Omental fat pad (tissue), 4 donors: ENCODE measurements around the gene VOPP1. TPM values are rescaled to one million over a fixed set of nuclear protein-coding genes. Genes with fewer than 3 reads are reported as not detected.
"Not testable (repeated sequence)": the region's sequence is repeated elsewhere in the genome, so short reads cannot be mapped to it uniquely, and the experiment has no call there.

Source experiments
- ATAC-seq: fragments of 150-250 bp; one replicate; pipeline ENCODE4 v1.9.1; 2016; ENCODE audit warnings: mild to moderate bottlenecking, moderate library complexity; ENCODE audit not compliant: low FRiP score
- DNase-seq: peaks from one replicate; pipeline ENCODE4 v3.0.0-alpha.2; 2019; ENCODE audit warnings: low spot score
- CTCF ChIP-seq, 3 donors: fragments of 450-650 bp; IDR thresholded peaks; one replicate each; pipeline ENCODE4 v1.5.1; 2016 to 2017; ENCODE audit warnings: antibody characterized with exemption in 3 of 3, mild to moderate bottlenecking in 3 of 3, moderate library complexity in 2 of 3
- total RNA-seq, 4 donors: library from RNA; depleted of rRNA; stranded (reverse); fragments of >200 nt; gene quantifications; one replicate each; pipeline ENCODE4 v1.1.0, GENCODE V29; 2016

Gene VOPP1
- total RNA-seq, 4 donors from 2014 or later, result 31.3 to 64.0 (median 57.9) TPM

DNA sequence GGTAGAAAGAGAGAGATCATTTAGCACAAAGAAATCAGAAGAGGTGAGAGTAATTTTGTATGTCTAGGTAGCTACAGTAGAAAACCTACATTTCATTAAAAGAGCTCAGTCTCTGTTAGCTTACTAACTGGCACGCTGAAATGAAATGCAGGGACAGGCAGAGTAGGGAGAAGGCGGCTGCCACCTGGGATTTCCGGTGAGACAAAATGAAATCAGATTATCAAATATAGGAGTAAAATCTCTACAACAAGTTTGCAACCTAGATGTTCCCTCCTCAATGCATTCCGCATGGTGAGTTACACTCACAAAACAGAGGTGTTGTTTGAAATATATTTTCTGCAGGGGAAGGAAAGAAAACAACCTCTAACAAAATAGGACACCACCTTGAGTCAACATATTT is 55.9 kb downstream of the VOPP1 start:
- ATAC-seq (no peak), DNase-seq (no peak)
- no peak for TF ChIP-seq CTCF (IDR thresholded peaks at IDR 0.05)

DNA sequence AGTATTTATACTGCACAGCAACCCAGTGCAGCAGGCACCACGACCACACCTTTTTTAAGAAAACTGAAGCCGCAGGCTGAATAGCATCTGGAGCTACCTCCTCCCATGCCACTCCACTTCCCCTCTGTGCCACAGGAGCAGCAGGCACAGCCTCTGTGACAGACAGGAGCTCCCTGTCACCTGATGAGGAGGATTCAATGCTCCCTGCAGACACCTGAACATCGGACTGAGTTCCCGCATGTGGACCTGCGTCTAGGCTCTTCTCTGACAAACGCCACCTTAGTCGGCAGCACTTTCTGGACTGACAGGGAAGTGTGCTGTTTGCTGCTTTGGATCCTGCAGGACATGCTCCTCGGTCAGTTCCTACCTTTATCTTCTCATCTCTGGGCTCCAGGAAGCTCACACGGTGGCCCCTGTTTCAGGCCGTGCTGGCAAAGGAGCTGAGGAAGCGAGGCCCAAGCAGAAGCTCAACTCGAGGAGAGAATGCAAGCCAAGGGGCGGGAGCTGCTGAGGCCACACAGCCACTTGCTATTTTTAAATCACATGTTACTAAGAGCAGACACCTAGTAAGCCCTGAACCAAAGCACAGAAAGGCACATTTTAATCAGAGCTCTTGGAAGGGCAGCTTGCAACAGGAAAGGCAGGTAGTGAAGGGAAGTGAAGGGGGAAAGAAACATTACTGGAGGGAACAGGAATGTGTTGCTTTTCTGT is 56.6 kb downstream of the VOPP1 start:
- no peak for TF ChIP-seq CTCF (IDR thresholded peaks at IDR 0.05)
- ATAC-seq, result no peak
- no peak for DNase-seq

DNA sequence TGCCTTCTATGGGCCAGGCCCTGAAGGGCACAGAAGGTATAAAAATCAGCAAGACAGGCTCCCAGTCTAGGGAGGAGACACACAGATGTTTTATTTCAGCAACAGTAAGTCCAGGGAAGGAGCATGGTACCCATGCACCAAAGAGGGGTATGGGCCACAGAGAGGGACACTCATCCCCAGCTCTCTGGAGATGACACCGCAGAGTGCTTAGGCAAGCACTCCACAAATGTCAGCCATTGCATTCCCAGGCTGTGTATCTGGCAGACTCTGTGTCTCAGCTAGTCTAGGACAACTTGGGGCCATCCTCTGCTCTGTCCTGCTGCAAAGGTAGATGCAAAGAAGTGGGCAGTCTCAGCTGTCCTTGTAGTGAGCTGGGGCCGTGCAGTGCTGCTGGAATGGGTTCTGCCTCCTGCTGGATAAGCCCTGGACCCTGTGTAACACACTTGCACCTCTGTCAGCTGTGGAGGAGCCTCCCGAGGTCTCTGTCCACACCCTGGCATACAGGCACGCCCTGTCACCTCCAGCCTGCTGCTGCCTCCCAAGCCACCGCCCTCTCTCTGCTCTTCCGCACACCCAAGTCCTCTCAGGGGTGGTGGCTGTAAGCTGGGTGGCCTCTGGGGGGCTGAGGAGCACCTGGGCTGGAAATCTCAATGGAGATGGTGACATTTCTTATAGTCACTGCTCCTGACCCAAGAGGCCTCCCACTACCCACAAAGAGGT is 57.6 kb downstream of the VOPP1 start:
- no peak for ATAC-seq
- DNase-seq, result no peak
- TF ChIP-seq CTCF (IDR thresholded peaks at IDR 0.05), result no peak

GRCh38 chr7:55513868-55514267 is 58.4 kb downstream of the VOPP1 start:
- TF ChIP-seq CTCF (IDR thresholded peaks at IDR 0.05), result no peak
- DNase-seq, result no peak
- ATAC-seq, result no peak

GRCh38 chr7:55512635-55513191 is 59.6 kb downstream of the VOPP1 start:
- ATAC-seq (no peak), DNase-seq (no peak)
- TF ChIP-seq CTCF (IDR thresholded peaks at IDR 0.05), result no peak

DNA sequence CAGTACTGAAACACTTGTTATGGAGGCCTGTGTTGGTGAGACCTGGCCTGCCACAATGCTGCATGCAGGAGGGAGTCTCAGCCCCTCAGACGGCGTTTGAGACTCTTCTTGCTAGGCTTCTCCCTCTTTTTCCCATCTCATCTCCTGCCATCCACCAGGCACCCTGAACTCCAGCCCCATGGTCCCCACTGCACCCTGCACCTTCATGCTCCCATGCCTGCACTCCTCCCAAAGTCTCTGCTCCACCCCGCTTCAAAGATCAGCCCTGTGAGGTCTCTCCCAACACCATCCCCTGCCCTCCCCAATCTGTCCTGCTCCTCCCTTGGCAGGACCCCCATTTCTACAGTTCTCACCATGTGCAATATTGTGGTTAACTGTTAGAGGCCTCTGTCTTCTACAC is 61.7 kb downstream of the VOPP1 start:
- no peak for ATAC-seq
- no peak for DNase-seq
- no peak for TF ChIP-seq CTCF (IDR thresholded peaks at IDR 0.05)

- not testable (repeated sequence) for ATAC-seq, DNase-seq
Observed at GRCh38 chr7:55510206-55510605, 62.1 kb downstream of the VOPP1 start.
